Smooth muscle cell (in vitro differentiated cells): ENCODE measurements around the gene PLCG1. TPM values are rescaled to one million over a fixed set of nuclear protein-coding genes. Genes with fewer than 3 reads are reported as not detected.

ENCODE experiments used
- DNase-seq: peaks from one replicate; lab custom pipeline; 2025; ENCODE audit not compliant: unreplicated experiment; lab: John Stamatoyannopoulos, UW
- H2AFZ ChIP-seq: fragments of 200-600 bp; sonication (generic); 2 replicates; pipeline ENCODE4 v1.6.0; 2016; ENCODE audit warnings: antibody characterized with exemption, low read depth, mild to moderate bottlenecking
- H3F3A ChIP-seq: fragments of 200-600 bp; sonication (generic); 2 replicates; pipeline ENCODE4 v1.6.0; 2017; ENCODE audit warnings: antibody characterized with exemption, low read depth
- H3K27ac ChIP-seq: fragments of 200-600 bp; sonication (generic); 2 replicates; pipeline ENCODE4 v1.5.1; 2016; ENCODE audit warnings: low read depth, mild to moderate bottlenecking
- H3K27me3 ChIP-seq: fragments of 200-600 bp; sonication (generic); 2 replicates; pipeline ENCODE4 v1.6.1; 2016; ENCODE audit warnings: low read depth, mild to moderate bottlenecking
- H3K36me3 ChIP-seq: fragments of 200-600 bp; sonication (generic); 2 replicates; pipeline ENCODE4 v1.5.1; 2016; ENCODE audit warnings: low read depth
- H3K4me1 ChIP-seq: fragments of 200-600 bp; sonication (generic); 2 replicates; pipeline ENCODE4 v1.5.1; 2016; ENCODE audit warnings: low read depth
- H3K4me2 ChIP-seq: fragments of 200-600 bp; sonication (generic); 2 replicates; pipeline ENCODE4 v1.6.0; 2016; ENCODE audit warnings: mild to moderate bottlenecking
- H3K4me3 ChIP-seq: fragments of 200-600 bp; sonication (generic); 2 replicates; pipeline ENCODE4 v1.5.1; 2016; ENCODE audit warnings: mild to moderate bottlenecking
- H3K79me2 ChIP-seq: fragments of 200-600 bp; sonication (generic); 2 replicates; pipeline ENCODE4 v1.6.0; 2016; ENCODE audit warnings: low read depth, mild to moderate bottlenecking
- H3K9ac ChIP-seq: fragments of 200-600 bp; sonication (generic); 2 replicates; pipeline ENCODE4 v1.6.0; 2016; ENCODE audit warnings: low read depth
- H3K9me3 ChIP-seq: fragments of 200-600 bp; sonication (generic); replicated peaks from 2 replicates; pipeline ENCODE4 v1.5.1; 2016; ENCODE audit warnings: low read depth
- H4K20me1 ChIP-seq: fragments of 200-600 bp; sonication (generic); 2 replicates; pipeline ENCODE4 v1.6.0; 2016; ENCODE audit warnings: low read depth
- CTCF ChIP-seq: fragments of 200-600 bp; sonication (generic); IDR thresholded peaks from 2 replicates; pipeline ENCODE4 v1.5.1; 2017; ENCODE audit warnings: borderline replicate concordance, mild to moderate bottlenecking, antibody characterized with exemption; ENCODE audit not compliant: insufficient read depth, poor library complexity, severe bottlenecking
- WGBS: methylation state at CpG from one replicate; pipeline ENCODE4 v1.1.7; 2016; ENCODE audit warnings: low lambda C conversion rate; 5-methylcytosine and 5-hydroxymethylcytosine counted together
- polyA plus RNA-seq: library from polyadenylated mRNA; unstranded; fragments of >200 nt; fragmentation: Nextera tagmentation; extraction: Ambion mirVana; gene quantifications from 2 replicates; pipeline ENCODE4 v1.2.1, GENCODE V29; 2016
- total RNA-seq: library from RNA; depleted of rRNA; stranded (reverse); fragments of >200 nt; gene quantifications from 2 replicates; pipeline ENCODE4 v1.2.3, GENCODE V29; 2014

Gene PLCG1
- total and polyA plus RNA-seq, 2 experiments from 2014 or later, result 36.9 to 45.2 TPM

GRCh38 chr20:41191562-41192500, 54.5 kb downstream of the PLCG1 start:
- Histone ChIP-seq H3K4me2 (no peak overlapping the region), H2AFZ (no peak overlapping the region), H3K9me3 (peaks cover 3% of the 10 kb centered on the region), H3K4me3 (no peak overlapping the region), H4K20me1 (no peaks in the 10 kb centered on the region), H3K27ac (no peak overlapping the region), H3K4me1 (no peaks in the 10 kb centered on the region), H3F3A (no peaks in the 10 kb centered on the region), H3K27me3 (no peaks in the 10 kb centered on the region), H3K36me3 (no peaks in the 10 kb centered on the region), H3K9ac (no peak overlapping the region), H3K79me2 (no peaks in the 10 kb centered on the region)
- TF ChIP-seq CTCF, result no peak
- 93% methylated on average over 5 of the region's 5 CpGs for WGBS
- DNase-seq, result no peak

GRCh38 chr20:41192575-41192974, 55.2 kb downstream of the PLCG1 start:
- H2AFZ ChIP-seq, result no peak overlapping the region
- no peak overlapping the region for H3K9ac ChIP-seq
- no peak overlapping the region for H3K4me2 ChIP-seq
- no peaks in the 10 kb centered on the region for H3K79me2 ChIP-seq
- WGBS, result 87% methylated on average over 3 of the region's 3 CpGs
- no peak for TF ChIP-seq CTCF
- no peak for DNase-seq
- H3K27ac ChIP-seq, result no peak overlapping the region
- H3K36me3 ChIP-seq, result no peaks in the 10 kb centered on the region
- H3F3A ChIP-seq, result no peaks in the 10 kb centered on the region
- no peaks in the 10 kb centered on the region for H3K4me1 ChIP-seq
- H3K4me3 ChIP-seq, result no peak overlapping the region
- no peaks in the 10 kb centered on the region for H4K20me1 ChIP-seq
- H3K9me3 ChIP-seq, result peaks cover 3% of the 10 kb centered on the region
- no peaks in the 10 kb centered on the region for H3K27me3 ChIP-seq

- peaks cover 7% of the 10 kb centered on the region for H3K9me3 ChIP-seq
- DNase-seq, result no peak
- no peaks in the 10 kb centered on the region for H3K79me2 ChIP-seq
- no peak overlapping the region for H3K9ac ChIP-seq
- no peaks in the 10 kb centered on the region for H3K27me3 ChIP-seq
- H3K4me2 ChIP-seq, result no peak overlapping the region
- H2AFZ ChIP-seq, result no peak overlapping the region
- peaks cover 7% of the 10 kb centered on the region for H3K36me3 ChIP-seq
- 100% methylated on average over 1 of the region's 1 CpG for WGBS
- no peak overlapping the region for H3K4me3 ChIP-seq
- no peak overlapping the region for H3K27ac ChIP-seq
- no peaks in the 10 kb centered on the region for H4K20me1 ChIP-seq
- H3K4me1 ChIP-seq, result no peaks in the 10 kb centered on the region
- no peak for TF ChIP-seq CTCF
- H3F3A ChIP-seq, result no peaks in the 10 kb centered on the region
Measured at GRCh38 chr20:41196653-41197225, 59.4 kb downstream of the PLCG1 start.
